GM12878 (cell line): ENCODE data around the gene EIF2B4. TPM values are rescaled to one million over a fixed set of nuclear protein-coding genes. Genes with fewer than 3 reads are reported as not detected.

Experiments
- ATAC-seq: fragments of 200-7000 bp; cut with Tn5 transposase; 3 replicates; pipeline ENCODE4 v1.9.1; 2020; ENCODE audit warnings: mild to moderate bottlenecking, moderate library complexity
- BruUV-seq: library from RNA; stranded (reverse); fragments of 400-500 nt; replicated peaks from 2 replicates; lab custom pipeline; 2021; lab: Mats Ljungman, UMichigan
- CTCF ChIA-PET: fragments of 300-600 bp; sonication (Branson Sonifier 250); formaldehyde crosslinking; extraction: SDS; loops from one replicate; lab custom pipeline; 2021; ENCODE audit warnings: inconsistent platforms; lab: Yijun Ruan, JAX
- POLR2A ChIA-PET: fragments of 350-600 bp; formaldehyde crosslinking; extraction: SDS; loops from one replicate; lab custom pipeline; 2021; ENCODE audit warnings: inconsistent platforms; lab: Charles Lee
- RAD21 ChIA-PET: fragments of 300-600 bp; sonication (Branson Sonifier 250); formaldehyde crosslinking; loops from one replicate; lab custom pipeline; 2023; ENCODE audit warnings: antibody characterized with exemption; ENCODE audit not compliant: unreplicated experiment; lab: Charles Lee
- SMC1A ChIA-PET: fragments of 300-600 bp; sonication (Branson Sonifier 250); formaldehyde crosslinking; loops from one replicate; lab custom pipeline; 2023; ENCODE audit not compliant: unreplicated experiment, uncharacterized antibody; lab: Charles Lee
- DNase-seq: peaks from one replicate; pipeline ENCODE4 v3.0.0-alpha.2; 2011; ENCODE audit warnings: low read depth, low spot score
- FAIRE-seq: peaks from 3 replicates; lab custom pipeline; 2011; peaks lifted over from hg19 to GRCh38; lab: Jason Lieb, UNC
- H2AFZ ChIP-seq: 2 replicates; pipeline ENCODE4 v1.6.0; 2011; ENCODE audit warnings: low read depth, low read length, control low read depth; ENCODE audit not compliant: control insufficient read depth
- H3K27ac ChIP-seq: 2 replicates; pipeline ENCODE4 v1.5.1; 2011; ENCODE audit warnings: control low read depth; ENCODE audit not compliant: control insufficient read depth, insufficient read depth
- H3K27me3 ChIP-seq, 2 experiments: replicated peaks in 1 of 2; 2 replicates each; pipeline versions ENCODE4 v1.6.0 to v1.6.1; 2011; ENCODE audit warnings: low read length in 1 of 2; ENCODE audit not compliant: control insufficient read depth in 2 of 2, insufficient read depth in 2 of 2
- H3K36me3 ChIP-seq, 2 experiments: 2 replicates each; pipeline ENCODE4 v1.5.1; 2011; ENCODE audit warnings: low read length in 1 of 2; ENCODE audit not compliant: control insufficient read depth in 2 of 2, insufficient read depth in 2 of 2
- H3K4me1 ChIP-seq: 2 replicates; pipeline ENCODE4 v1.6.1; 2011; ENCODE audit warnings: mild to moderate bottlenecking, low read length, moderate library complexity, mixed read lengths; ENCODE audit not compliant: control insufficient read depth, insufficient read depth
- H3K4me2 ChIP-seq: 2 replicates; pipeline ENCODE4 v1.6.0; 2011; ENCODE audit warnings: control low read depth; ENCODE audit not compliant: control insufficient read depth, insufficient read depth
- H3K4me3 ChIP-seq: fragments of 200-600 bp; sonication (generic); 2 replicates; pipeline ENCODE4 v1.5.1; 2016
- H3K79me2 ChIP-seq: 2 replicates; pipeline ENCODE4 v1.6.0; 2011; ENCODE audit warnings: low read length; ENCODE audit not compliant: control insufficient read depth, insufficient read depth
- H3K9ac ChIP-seq: 2 replicates; pipeline ENCODE4 v1.8.0; 2011; ENCODE audit warnings: low read length, control low read depth, mixed read lengths; ENCODE audit not compliant: control insufficient read depth, insufficient read depth
- H3K9me3 ChIP-seq: replicated peaks from 3 replicates; pipeline ENCODE4 v1.5.1; 2011; ENCODE audit warnings: mild to moderate bottlenecking, low read length; ENCODE audit not compliant: control insufficient read depth, insufficient read depth
- H4K20me1 ChIP-seq: 2 replicates; pipeline ENCODE4 v1.6.0; 2011; ENCODE audit not compliant: control insufficient read depth, insufficient read depth
- CREM ChIP-seq: IDR thresholded peaks from 2 replicates; pipeline ENCODE4 v1.6.1; 2014; ENCODE audit warnings: antibody characterized with exemption, low read depth
- MTA3 ChIP-seq: IDR thresholded peaks from 2 replicates; pipeline ENCODE4 v1.6.1; 2012; ENCODE audit warnings: low read length, inconsistent platforms, borderline replicate concordance
- NFYA ChIP-seq: IDR thresholded peaks from 2 replicates; pipeline ENCODE4 v1.6.1; 2011; ENCODE audit warnings: low read depth, mild to moderate bottlenecking, low read length, improper control_type of control experiment, borderline replicate concordance
- NRF1 ChIP-seq: conservative IDR thresholded peaks from 2 replicates; pipeline ENCODE4 v1.6.1; 2011; ENCODE audit warnings: mild to moderate bottlenecking, low read depth, low read length, improper control_type of control experiment
- RB1 ChIP-seq: fragments of 450-650 bp; formaldehyde crosslinking; IDR thresholded peaks from 2 replicates; pipeline ENCODE4 v1.6.1; 2017; ENCODE audit warnings: mild to moderate bottlenecking, borderline replicate concordance
- RFX5 ChIP-seq: IDR thresholded peaks from 2 replicates; pipeline ENCODE4 v1.6.1; 2011; ENCODE audit warnings: low read depth, low read length, improper control_type of control experiment
- ZNF217 ChIP-seq: fragments of 450-650 bp; IDR thresholded peaks from 2 replicates; pipeline ENCODE4 v1.6.1; 2017; ENCODE audit warnings: antibody characterized with exemption, mild to moderate bottlenecking
- ZNF384 ChIP-seq: IDR thresholded peaks from 2 replicates; pipeline ENCODE4 v1.6.1; 2012; ENCODE audit warnings: low read depth, mild to moderate bottlenecking, low read length, improper control_type of control experiment, borderline replicate concordance
- ZSCAN29 ChIP-seq: fragments of 450-650 bp; IDR thresholded peaks from 2 replicates; pipeline ENCODE4 v1.6.1; 2017; ENCODE audit warnings: mild to moderate bottlenecking, moderate library complexity
- ZZZ3 ChIP-seq: IDR thresholded peaks from 2 replicates; pipeline ENCODE4 v1.6.1; 2011; ENCODE audit warnings: low read depth; ENCODE audit not compliant: control insufficient read depth, insufficient read length
- WGBS: methylation state at CpG from one replicate; pipeline ENCODE4 v1.1.6; 2016; ENCODE audit warnings: low lambda C conversion rate; ENCODE audit not compliant: insufficient replicate concordance, insufficient coverage; ENCODE audit errors: missing lambda C conversion rate; 5-methylcytosine and 5-hydroxymethylcytosine counted together
- in situ Hi-C: fragments of 300-500 bp; cut with MboI; formaldehyde crosslinking; loops from 9 replicates; pipeline ENCODE4 v1.14.3; 2018; ENCODE audit warnings: mixed read lengths
- intact Hi-C: fragments of 100-400 bp; cut with micrococcal nuclease; formaldehyde crosslinking; loops from one replicate; pipeline ENCODE4 v1.14.2; 2022; ENCODE audit not compliant: unreplicated experiment
- polyA plus RNA-seq, 11 experiments: library from polyadenylated mRNA; depleted of rRNA in 4 of 11; unstranded in 6 of 11; stranded (reverse) in 5 of 11; fragments of >200 nt; fragmentation: Nextera tagmentation in 4 of 11; fragmentation: Illumina TruSeq in 1 of 11; extraction: Ambion mirVana in 4 of 11; extraction: Trizol in 1 of 11; gene quantifications; 1 replicate in 1 of 11; 2 replicates in 10 of 11; pipeline versions ENCODE4 v1.2.1 to v1.2.3, GENCODE V29; 2011 to 2016; ENCODE audit warnings: inconsistent platforms in 2 of 11, missing spikeins in 2 of 11, low read depth in 1 of 11
- total RNA-seq, 4 experiments: library from RNA; depleted of rRNA in 3 of 4; stranded (reverse); fragments of >200 nt in 3 of 4; fragmentation: Illumina TruSeq in 1 of 4; extraction: Trizol in 1 of 4; gene quantifications; 2 replicates each; pipeline versions ENCODE4 v1.2.1 to v1.2.3, GENCODE V29; 2013 to 2021
- TF ChIP-seq, protein P1 (sequence below): fragments of 450-650 bp; IDR thresholded peaks from 2 replicates; pipeline ENCODE4 v1.6.1; 2017; ENCODE audit warnings: mild to moderate bottlenecking
- TF ChIP-seq, protein P2 (sequence below): IDR thresholded peaks from 2 replicates; pipeline ENCODE4 v1.6.1; 2011; ENCODE audit warnings: borderline replicate concordance, low read depth, mild to moderate bottlenecking, moderate library complexity, low read length; ENCODE audit not compliant: insufficient read depth, poor library complexity, severe bottlenecking

Gene EIF2B4
- total and polyA plus RNA-seq, 10 of the 15 experiments (the other 5 are each of a cell fraction or from before 2014, with no cell fraction given): 13.4 to 53.9 (median 27.5) TPM

DNA sequence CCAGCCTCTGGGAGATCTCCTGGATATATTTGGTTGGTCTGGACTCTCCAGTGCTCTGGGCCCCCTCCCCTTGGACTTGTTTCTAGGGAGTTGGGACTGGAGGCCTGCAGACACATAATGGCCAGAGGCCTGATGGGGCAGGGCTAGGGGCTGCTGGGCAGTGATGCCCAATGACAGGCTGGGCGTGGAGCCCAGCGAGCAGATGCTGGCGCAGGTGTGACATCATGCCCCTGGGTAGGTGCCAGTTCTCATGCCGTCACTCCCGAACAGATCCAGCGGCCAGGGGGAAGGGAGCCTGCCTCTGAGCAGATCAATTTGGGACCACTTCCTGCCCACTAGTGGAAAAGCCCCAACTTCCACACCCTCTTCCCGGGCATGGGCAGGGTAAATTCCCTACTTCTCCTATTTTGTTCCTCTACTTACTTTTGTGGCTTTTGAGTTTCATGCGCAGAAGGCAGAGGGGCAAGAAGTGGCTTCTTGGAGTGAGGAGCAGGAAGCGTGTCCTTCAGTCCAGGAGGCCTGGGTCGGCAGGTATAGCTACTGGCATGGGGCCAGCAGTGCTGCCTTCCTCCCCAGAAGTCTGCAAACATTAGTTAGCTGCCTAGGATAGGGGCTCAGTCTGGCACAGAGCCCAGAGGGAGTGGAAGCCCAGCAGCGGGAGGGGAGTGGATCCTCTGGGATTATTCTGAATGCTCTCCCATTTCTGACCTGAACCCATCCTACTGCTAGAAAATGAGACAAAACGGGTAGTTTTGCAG is 53.3 kb downstream of the EIF2B4 start:
- peaks cover 0 to 3% of the 10 kb centered on the region in 2 experiments; a peak in 2 of 4 replicates for H3K36me3 ChIP-seq
- BruUV-seq: no TSS peak
- FAIRE-seq: no peak
- H3K4me1 ChIP-seq: peaks cover 3% of the 10 kb centered on the region
- no peak overlapping the region for H3K27ac ChIP-seq
- no peaks in the 10 kb centered on the region for H3K27me3 ChIP-seq
- intact Hi-C loops: no loop called here
- in situ Hi-C loops: no loop called here
- DNase-seq: no peak
- no peak for TF ChIP-seq ZSCAN29
- TF ChIP-seq ZNF384: no peak
- no peak for TF ChIP-seq RB1
- no peak for TF ChIP-seq CREM
- TF ChIP-seq ZNF217: no peak
- TF ChIP-seq NFYA: no peak
- TF ChIP-seq MTA3: no peak
- WGBS: 79% methylated on average over 12 of the region's 12 CpGs
- CTCF ChIA-PET: interaction anchor here (0.7 to 2.2 kb wide), 3 partner anchors 13 to 397 kb away, joined by 3 to 9 read pairs (median 6); no protein-coding TSS in a partner anchor
- SMC1A ChIA-PET: interaction anchor here (0.6 to 1.2 kb wide), 2 partner anchors 23 to 28 kb away, joined by 3 read pairs; no protein-coding TSS in a partner anchor
- POLR2A ChIA-PET: no interaction called here
- no peak overlapping the region for H3K4me3 ChIP-seq
- peaks cover 9% of the 10 kb centered on the region for H3K79me2 ChIP-seq
- no peak overlapping the region for H3K4me2 ChIP-seq
- RAD21 ChIA-PET: no interaction called here
- no peak overlapping the region for H3K9ac ChIP-seq
- H4K20me1 ChIP-seq: no peaks in the 10 kb centered on the region
- H3K9me3 ChIP-seq: no peaks in the 10 kb centered on the region
- H2AFZ ChIP-seq: no peak overlapping the region
- no peak for ATAC-seq

DNA sequence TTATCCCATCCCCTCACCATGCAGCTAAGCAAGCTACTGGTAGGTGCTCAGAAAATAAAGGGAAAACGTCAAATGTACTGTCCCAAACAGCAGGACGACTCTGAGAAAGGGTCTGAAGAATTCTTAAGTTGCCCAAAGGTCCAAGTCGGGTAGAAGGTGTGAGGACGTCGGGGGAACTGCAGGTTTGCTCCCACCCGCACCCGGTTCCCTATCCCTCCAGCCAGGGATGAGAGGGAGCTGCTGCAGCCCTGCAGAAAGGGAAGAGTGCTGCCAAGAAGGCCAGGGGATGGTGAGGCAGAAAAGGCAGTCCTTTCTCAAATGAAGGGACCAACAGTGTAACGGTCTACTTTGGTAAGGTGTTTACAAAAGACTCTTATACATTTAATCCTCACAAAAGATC is 55.0 kb downstream of the EIF2B4 start:
- Histone ChIP-seq H3K4me3 (no peak overlapping the region), H3K79me2 (no peaks in the 10 kb centered on the region), H4K20me1 (no peaks in the 10 kb centered on the region), H3K27me3 (no peaks in the 10 kb centered on the region), H3K4me1 (no peaks in the 10 kb centered on the region), H3K36me3 (peaks cover 0 to 6% of the 10 kb centered on the region in 2 experiments; a peak in 2 of 4 replicates), H3K9ac (no peak overlapping the region), H3K4me2 (no peak overlapping the region), H3K9me3 (no peaks in the 10 kb centered on the region), H2AFZ (no peak overlapping the region), H3K27ac (no peak overlapping the region)
- FAIRE-seq: no peak
- no TSS peak for BruUV-seq
- 92% methylated on average over 8 of the region's 8 CpGs for WGBS
- intact Hi-C loops: no loop called here
- ChIA-PET POLR2A (no interaction called here), SMC1A (no interaction called here), CTCF (interaction anchor here (1.6 kb wide), 1 partner anchor 12 kb away, joined by 16 read pairs; no protein-coding TSS in a partner anchor), RAD21 (no interaction called here)
- no peak for ATAC-seq
- in situ Hi-C loops: no loop called here
- TF ChIP-seq, protein P1, sequence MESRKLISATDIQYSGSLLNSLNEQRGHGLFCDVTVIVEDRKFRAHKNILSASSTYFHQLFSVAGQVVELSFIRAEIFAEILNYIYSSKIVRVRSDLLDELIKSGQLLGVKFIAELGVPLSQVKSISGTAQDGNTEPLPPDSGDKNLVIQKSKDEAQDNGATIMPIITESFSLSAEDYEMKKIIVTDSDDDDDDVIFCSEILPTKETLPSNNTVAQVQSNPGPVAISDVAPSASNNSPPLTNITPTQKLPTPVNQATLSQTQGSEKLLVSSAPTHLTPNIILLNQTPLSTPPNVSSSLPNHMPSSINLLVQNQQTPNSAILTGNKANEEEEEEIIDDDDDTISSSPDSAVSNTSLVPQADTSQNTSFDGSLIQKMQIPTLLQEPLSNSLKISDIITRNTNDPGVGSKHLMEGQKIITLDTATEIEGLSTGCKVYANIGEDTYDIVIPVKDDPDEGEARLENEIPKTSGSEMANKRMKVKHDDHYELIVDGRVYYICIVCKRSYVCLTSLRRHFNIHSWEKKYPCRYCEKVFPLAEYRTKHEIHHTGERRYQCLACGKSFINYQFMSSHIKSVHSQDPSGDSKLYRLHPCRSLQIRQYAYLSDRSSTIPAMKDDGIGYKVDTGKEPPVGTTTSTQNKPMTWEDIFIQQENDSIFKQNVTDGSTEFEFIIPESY: no peak
- TF ChIP-seq, protein P2, sequence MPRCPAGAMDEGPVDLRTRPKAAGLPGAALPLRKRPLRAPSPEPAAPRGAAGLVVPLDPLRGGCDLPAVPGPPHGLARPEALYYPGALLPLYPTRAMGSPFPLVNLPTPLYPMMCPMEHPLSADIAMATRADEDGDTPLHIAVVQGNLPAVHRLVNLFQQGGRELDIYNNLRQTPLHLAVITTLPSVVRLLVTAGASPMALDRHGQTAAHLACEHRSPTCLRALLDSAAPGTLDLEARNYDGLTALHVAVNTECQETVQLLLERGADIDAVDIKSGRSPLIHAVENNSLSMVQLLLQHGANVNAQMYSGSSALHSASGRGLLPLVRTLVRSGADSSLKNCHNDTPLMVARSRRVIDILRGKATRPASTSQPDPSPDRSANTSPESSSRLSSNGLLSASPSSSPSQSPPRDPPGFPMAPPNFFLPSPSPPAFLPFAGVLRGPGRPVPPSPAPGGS: no peak
- TF ChIP-seq RFX5 (no peak), ZZZ3 (no peak), NRF1 (no peak)
- DNase-seq: no peak
